HepG2 (cell line): ENCODE measurements around the gene CMTM8. TPM values are rescaled to one million over a fixed set of nuclear protein-coding genes. Genes with fewer than 3 reads are reported as not detected.

Experiments
- CENPT ChIP-seq: sonication (generic); formaldehyde crosslinking; IDR thresholded peaks from 2 replicates; pipeline ENCODE4 v1.8.0; 2022; ENCODE audit warnings: low read depth, mild to moderate bottlenecking, moderate library complexity, missing genetic modification reagents
- DRAP1 ChIP-seq: IDR thresholded peaks from 2 replicates; pipeline ENCODE4 v1.6.1; 2016; ENCODE audit warnings: missing genetic modification reagents, missing compliant biosample characterization
- GLMP ChIP-seq: sonication (generic); formaldehyde crosslinking; IDR thresholded peaks from 2 replicates; pipeline ENCODE4 v1.9.0; 2021; ENCODE audit warnings: missing genetic modification reagents, mild to moderate bottlenecking, borderline replicate concordance
- KDM5A ChIP-seq: fragments of 200-600 bp; sonication (generic); IDR thresholded peaks from 2 replicates; pipeline ENCODE4 v1.7.0; 2018; ENCODE audit warnings: antibody characterized with exemption, mild to moderate bottlenecking, low read length, borderline replicate concordance
- KMT2B ChIP-seq: IDR thresholded peaks from 2 replicates; pipeline ENCODE4 v1.6.1; 2016; ENCODE audit warnings: missing genetic modification reagents, missing compliant biosample characterization
- MIXL1 ChIP-seq: IDR thresholded peaks from 2 replicates; pipeline ENCODE4 v1.6.1; 2016
- MXD3 ChIP-seq: IDR thresholded peaks from 2 replicates; pipeline ENCODE4 v1.6.1; 2016; ENCODE audit warnings: mild to moderate bottlenecking, missing biosample characterization, missing genetic modification reagents
- SALL2 ChIP-seq: sonication (generic); formaldehyde crosslinking; IDR thresholded peaks from 2 replicates; pipeline ENCODE4 v1.8.1; 2023; ENCODE audit warnings: mild to moderate bottlenecking, missing genetic modification reagents, inconsistent platforms
- SKIL ChIP-seq: sonication (generic); formaldehyde crosslinking; IDR thresholded peaks from 2 replicates; pipeline ENCODE4 v1.8.0; 2022; ENCODE audit warnings: missing genetic modification reagents, mild to moderate bottlenecking, moderate library complexity, borderline replicate concordance
- SMAD9 ChIP-seq: sonication (generic); formaldehyde crosslinking; IDR thresholded peaks from 2 replicates; pipeline ENCODE4 v1.5.1; 2020; ENCODE audit warnings: mild to moderate bottlenecking, missing genetic modification reagents
- SMC3 ChIP-seq: IDR thresholded peaks from 2 replicates; pipeline ENCODE4 v1.6.1; 2011; ENCODE audit warnings: low read length, improper control_type of control experiment
- TBP ChIP-seq: sonication (generic); formaldehyde crosslinking; IDR thresholded peaks from 2 replicates; pipeline ENCODE4 v1.5.0; 2020; ENCODE audit warnings: missing genetic modification reagents
- TEAD3 ChIP-seq: optimal IDR thresholded peaks from 2 replicates; pipeline ENCODE3; 2016; ENCODE audit warnings: borderline replicate concordance
- XRCC5 ChIP-seq: fragments of 200-400 bp; formaldehyde crosslinking; optimal IDR thresholded peaks from 2 replicates; pipeline ENCODE3; 2017; ENCODE audit warnings: mild to moderate bottlenecking, low read length
- ZBTB3 ChIP-seq: sonication (generic); formaldehyde crosslinking; IDR thresholded peaks from 2 replicates; pipeline ENCODE4 v1.4.0; 2020; ENCODE audit warnings: low read depth, mild to moderate bottlenecking, moderate library complexity, missing genetic modification reagents, borderline replicate concordance
- ZFP1 ChIP-seq: IDR thresholded peaks from 2 replicates; pipeline ENCODE4 v1.6.1; 2016
- ZHX2 ChIP-seq, 2 experiments: sonication (generic) in 1 of 2; formaldehyde crosslinking in 1 of 2; IDR thresholded peaks; 2 replicates each; pipeline versions ENCODE4 v1.6.1 to v1.9.0; 2014 to 2022; ENCODE audit warnings: antibody characterized with exemption in 1 of 2, borderline replicate concordance in 1 of 2, inconsistent platforms in 1 of 2, low read depth in 1 of 2, missing genetic modification reagents in 1 of 2
- ZNF235 ChIP-seq: sonication (generic); formaldehyde crosslinking; IDR thresholded peaks from 2 replicates; pipeline ENCODE4 v1.8.1; 2023; ENCODE audit warnings: mild to moderate bottlenecking, missing genetic modification reagents, borderline replicate concordance
- ZNF331 ChIP-seq: sonication (generic); formaldehyde crosslinking; IDR thresholded peaks from 2 replicates; pipeline ENCODE4 v1.4.0; 2020; ENCODE audit warnings: missing genetic modification reagents
- ZNF570 ChIP-seq: sonication (generic); formaldehyde crosslinking; IDR thresholded peaks from 2 replicates; pipeline ENCODE4 v1.4.0; 2020; ENCODE audit warnings: mild to moderate bottlenecking, missing genetic modification reagents, borderline replicate concordance
- ZSCAN9 ChIP-seq: IDR thresholded peaks from 2 replicates; pipeline ENCODE4 v1.6.1; 2016; ENCODE audit warnings: borderline replicate concordance
- polyA plus RNA-seq, 8 experiments: library from polyadenylated mRNA; depleted of rRNA in 3 of 8; stranded (reverse) in 7 of 8; unstranded in 1 of 8; fragments of >200 nt; fragmentation: Illumina TruSeq in 4 of 8; extraction: Trizol in 4 of 8; gene quantifications; 2 replicates each; pipeline versions ENCODE4 v1.2.1 to v1.2.3, GENCODE V29; 2011 to 2016; ENCODE audit warnings: low read depth in 4 of 8, missing spikeins in 1 of 8, mixed read lengths in 1 of 8; ENCODE audit not compliant: insufficient read depth in 1 of 8
- total RNA-seq, 5 experiments: library from RNA; depleted of rRNA; stranded (reverse); fragments of >200 nt; fragmentation: Illumina TruSeq; extraction: Trizol; gene quantifications; 2 replicates each; pipeline ENCODE4 v1.2.3, GENCODE V29; 2016; ENCODE audit warnings: low read depth in 1 of 5

The CMTM8 gene
- total and polyA plus RNA-seq, 2 of the 13 experiments (the other 11 are each of a cell fraction or from before 2014, with no cell fraction given): 8.9 to 15.8 TPM

GRCh38 chr3:32340039-32340438 lies 101.6 kb downstream of the CMTM8 start (continued):
- TF ChIP-seq DRAP1 (CRISPR knock-in tag): peak; percentile 27; the same call in 1 of the 2 replicates
- no peak for TF ChIP-seq ZBTB3 (CRISPR knock-in tag)
- no peak for TF ChIP-seq SALL2 (CRISPR knock-in tag)
- TF ChIP-seq XRCC5: peak; percentile 27
- TF ChIP-seq ZSCAN9 (CRISPR knock-in tag): 0 out of 2 replicates have a peak, but pooled peaks have one; percentile 32
- no peak for TF ChIP-seq KDM5A
- TF ChIP-seq CENPT (CRISPR knock-in tag): no peak
- no peak for TF ChIP-seq ZNF570
- no peak for TF ChIP-seq ZNF235 (CRISPR knock-in tag)
- TF ChIP-seq KMT2B (CRISPR knock-in tag): 0 out of 2 replicates have a peak, but pooled peaks have one; percentile 19
- TF ChIP-seq TEAD3: peak; percentile 31
- no peak for TF ChIP-seq SKIL (CRISPR knock-in tag)
- no peak for TF ChIP-seq SMAD9 (CRISPR knock-in tag)
- TF ChIP-seq GLMP (CRISPR knock-in tag): no peak
- peak; percentile 56; the same call in 1 of the 2 replicates for TF ChIP-seq MIXL1 (CRISPR knock-in tag)
- no peak for TF ChIP-seq MXD3 (CRISPR knock-in tag)
- 0 out of 2 replicates have a peak, but pooled peaks have one; percentile 15 for TF ChIP-seq ZNF331 (CRISPR knock-in tag)
- peak; percentile 79 for TF ChIP-seq SMC3
- TF ChIP-seq TBP (CRISPR knock-in tag): no peak
- TF ChIP-seq ZFP1 (CRISPR knock-in tag): no peak
- no peak for TF ChIP-seq ZHX2 (IDR thresholded peaks at IDR 0.05; ENCODE audit: low read depth)
- TF ChIP-seq ZHX2 (CRISPR knock-in tag; IDR thresholded peaks at IDR 0.05; ENCODE audit: borderline replicate concordance): no peak
